IPS DF 4.7 (cell line): ENCODE data around the gene MRPL10.

Experiments used
- DNase-seq: peaks from one replicate; pipeline ENCODE4 v3.0.0-alpha.2; 2013; ENCODE audit warnings: low spot score; ENCODE audit errors: extremely low read depth

Gene MRPL10

DNA sequence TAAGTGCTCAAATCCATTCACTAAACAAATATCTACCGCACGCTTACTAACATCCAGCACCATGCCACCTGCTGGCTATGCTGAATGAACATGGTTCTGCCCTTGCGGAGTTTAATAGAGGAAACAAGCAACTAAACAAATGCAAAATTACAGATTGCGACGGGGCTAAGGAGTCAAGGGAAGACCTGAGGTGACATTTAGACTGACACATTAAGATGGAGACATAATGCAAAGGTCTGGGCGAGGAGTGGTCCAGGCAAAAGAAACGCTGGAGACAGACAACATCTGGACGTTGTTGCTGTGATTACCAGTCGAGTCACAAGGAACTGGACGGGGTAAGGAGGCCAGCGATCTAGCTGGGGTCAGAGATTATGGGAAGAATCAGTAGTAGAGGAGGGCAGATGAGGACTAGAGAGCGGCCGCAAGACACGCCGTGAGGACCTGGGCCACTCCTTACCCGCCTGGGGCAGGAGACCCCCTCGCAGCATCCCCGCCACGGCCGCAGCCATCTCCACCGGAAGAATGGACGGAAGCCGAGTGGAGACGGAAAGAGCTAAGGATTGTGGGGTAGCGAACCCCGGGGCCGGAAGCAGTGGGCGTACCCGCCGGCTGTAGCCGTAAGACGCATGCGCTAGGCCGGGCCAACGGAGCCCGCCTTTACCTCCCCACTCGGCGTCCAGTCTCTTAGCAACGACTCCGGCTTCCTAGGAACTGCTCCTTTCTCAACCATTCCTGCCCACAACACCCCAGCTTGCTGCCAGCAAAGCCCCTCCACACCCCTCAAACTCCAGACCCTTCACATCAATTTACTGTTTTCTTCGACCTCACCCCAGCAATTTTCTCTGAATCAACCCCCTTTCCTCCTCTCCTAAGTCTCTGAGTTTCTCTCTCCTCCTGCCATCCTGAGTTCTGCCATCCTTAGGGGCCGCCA lies at the start of gene MRPL10, which contains the start of gene LRRC46:
MRPL10 (minus strand) TSS at position 539 of the 931 bp plus-strand sequence; CDS start at position 509, 30 bp downstream.
LRRC46 (plus strand) TSS at position 668 of the 931 bp plus-strand sequence. CDS start 320 bp downstream, outside the sequence.
- peak; percentile 82 for DNase-seq

DNA sequence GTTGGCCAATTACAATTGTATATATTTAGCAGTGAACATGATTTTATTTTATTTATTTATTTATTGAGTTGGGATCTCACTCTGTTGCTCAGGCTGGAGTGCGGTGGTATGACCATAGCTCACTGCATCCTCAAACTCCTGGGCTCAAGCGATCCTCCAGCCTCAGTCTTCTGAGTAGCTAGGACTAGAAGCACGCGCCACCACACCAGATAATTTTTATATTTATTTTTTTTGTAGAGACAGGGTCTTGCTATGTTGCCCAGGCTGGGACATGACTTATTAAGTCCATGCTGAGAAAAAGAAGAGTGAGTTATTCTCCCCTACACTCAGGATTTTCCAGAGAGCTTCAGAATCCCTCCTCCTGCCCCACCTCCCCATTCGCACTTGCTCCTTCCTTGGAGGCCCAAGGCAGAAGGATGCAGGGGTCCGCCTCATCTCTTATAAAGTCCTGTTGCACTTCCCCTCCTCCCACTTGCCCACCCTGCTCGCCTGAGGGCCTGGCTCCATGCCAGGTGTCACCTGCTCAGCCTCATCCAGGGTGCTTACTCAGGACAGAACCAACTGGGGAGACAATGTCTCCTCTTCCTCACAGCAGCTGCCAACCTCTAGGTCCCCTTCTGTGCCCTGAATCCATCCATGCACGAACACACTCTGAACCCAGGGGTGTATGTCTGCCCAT lies 48.6 kb upstream of the MRPL10 start:
- DNase-seq: no peak

DNA sequence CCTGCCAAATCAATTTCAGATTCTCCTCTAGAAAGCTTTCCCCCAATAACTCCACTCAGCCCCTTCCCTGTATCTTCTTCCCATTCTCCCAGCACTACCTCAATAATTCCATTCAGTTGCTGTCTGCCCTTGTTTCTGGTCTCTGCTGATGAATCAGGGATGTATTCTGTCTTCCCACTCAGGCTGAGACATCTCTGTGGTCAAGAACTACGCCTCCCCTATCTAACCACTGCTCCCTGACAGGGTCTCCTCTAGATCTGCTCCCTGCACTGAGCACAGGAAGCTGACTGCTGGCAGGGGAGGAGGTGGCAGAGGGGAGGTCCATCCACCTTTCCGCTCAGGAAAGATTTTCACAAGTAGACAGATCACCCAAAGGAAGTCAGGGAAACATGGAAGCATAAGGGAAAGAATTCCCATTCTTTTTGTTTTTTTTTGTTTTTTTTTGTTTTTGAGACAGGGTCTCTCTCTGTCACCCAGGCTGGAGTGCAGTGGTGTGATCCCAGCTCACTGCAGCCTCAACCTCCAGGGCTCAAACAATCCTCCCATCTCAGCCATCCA lies 47.8 kb upstream of the MRPL10 start:
- no peak for DNase-seq

DNA sequence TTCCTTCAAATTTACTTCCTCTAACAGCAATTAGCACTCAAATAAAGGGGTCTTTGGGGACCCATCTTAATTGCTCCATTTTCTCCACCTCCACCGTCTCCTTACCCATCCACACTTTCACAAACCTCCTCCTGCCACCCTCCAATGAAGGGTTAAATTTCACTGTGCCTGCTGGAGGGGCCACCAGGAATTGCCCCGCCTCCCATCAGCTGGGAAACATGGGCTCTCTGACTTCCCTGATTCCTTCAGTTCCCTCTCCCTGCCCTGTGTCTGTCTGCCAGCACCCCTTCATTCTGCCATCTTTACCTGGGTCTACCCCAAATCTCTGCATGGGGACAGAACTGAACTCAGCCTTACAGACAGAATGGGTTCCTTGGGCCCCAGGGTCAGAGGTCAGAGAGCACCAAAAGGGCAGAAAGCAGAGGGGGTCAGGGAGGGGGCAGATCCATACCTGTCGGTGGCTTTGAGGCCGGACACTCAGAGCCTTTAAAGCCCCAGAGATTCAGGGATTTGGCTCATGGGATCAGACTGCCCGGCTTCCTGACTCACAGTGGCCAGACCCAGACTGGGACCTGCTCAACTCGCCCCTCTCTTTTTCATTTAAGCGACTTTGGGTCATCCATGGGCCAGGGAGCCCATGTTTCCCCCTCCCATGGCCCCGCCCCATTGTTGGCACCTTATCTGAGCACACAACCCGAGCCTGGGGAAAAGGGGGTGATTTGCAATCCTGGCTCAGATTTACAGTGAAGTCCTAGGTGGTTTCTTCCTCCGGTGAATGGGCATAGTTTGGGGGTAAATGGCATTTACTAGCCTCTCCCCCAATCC lies 47.1 kb upstream of the MRPL10 start:
- DNase-seq: no peak

DNA sequence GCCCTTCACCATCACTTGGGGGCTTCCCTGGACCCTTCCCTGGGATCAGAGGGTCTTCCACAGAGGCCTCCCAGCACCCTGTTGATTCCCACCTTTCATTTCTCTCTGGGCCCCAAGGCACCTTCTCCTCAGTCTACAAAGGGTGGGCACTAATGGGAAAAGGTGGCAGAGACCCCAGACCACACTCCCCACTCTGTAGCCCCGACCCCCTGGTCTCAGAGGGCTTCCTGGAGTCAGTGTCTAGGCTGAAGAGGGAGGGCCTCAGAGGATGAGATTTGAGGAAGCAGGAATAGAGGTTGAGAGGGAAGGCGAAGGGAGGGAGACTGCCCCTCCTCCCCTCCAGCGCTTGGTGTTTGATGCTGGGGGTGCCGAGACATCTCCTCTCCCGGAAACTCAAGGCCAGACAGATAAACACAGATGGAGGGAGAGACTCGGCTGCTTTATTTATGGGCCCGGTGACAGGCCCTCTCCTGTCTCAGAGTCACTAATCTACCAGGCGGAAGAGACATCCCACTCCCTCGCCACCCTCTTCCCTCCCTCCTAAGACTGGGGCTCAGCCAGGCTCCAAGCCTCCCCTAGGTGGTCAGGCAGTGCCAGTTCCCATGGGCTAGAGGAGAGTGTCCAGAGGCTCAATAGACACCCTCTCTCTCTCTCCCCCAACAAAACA lies 46.2 kb upstream of the MRPL10 start:
- DNase-seq: no peak

DNA sequence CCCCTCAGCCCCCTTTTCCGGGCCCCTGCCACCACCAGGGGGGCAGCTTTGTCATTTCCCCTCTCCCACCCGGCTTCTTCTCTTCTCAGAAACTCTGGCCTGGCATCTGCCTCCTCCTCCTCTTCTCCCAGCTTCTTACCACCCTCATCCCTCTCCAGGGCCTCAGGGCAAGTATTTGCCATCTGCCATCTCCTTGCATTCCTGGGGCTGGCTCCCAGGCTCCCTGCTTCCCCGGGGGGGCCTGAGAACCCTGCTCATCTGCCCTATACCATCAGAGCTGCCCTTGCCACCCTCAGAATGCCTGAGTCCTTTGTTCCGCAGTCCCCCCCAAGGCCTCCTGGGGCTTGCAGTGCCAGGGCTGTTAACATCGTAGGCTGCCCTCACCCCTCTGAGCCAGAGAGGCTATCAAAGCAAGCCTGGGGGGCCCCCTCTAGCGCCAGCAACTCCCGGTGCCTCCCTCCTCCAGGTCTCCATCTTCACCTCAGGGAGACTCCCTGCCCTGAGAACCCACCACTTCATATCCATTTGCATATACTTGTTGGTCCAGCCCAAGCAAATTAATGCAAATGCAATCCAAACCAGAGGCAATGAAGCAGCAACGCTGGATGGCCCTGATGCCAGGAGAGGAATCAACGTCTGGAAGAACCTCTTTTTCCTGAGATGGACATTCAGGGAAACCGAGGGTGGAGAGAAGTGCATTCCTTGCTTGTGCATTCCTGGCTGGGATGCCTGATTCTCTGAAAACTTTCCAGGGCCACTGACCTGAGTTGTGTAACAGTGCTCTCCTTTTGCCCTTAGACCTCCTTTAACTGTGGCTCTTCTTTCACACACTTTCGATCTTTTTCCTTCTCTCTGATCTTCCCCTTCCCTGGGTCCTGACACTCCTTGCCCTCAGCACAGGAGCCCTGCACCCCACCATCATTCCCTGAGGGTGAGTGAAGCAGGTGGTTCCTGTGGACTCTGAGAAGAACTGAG lies 44.0 kb upstream of the MRPL10 start:
- no peak for DNase-seq

DNA sequence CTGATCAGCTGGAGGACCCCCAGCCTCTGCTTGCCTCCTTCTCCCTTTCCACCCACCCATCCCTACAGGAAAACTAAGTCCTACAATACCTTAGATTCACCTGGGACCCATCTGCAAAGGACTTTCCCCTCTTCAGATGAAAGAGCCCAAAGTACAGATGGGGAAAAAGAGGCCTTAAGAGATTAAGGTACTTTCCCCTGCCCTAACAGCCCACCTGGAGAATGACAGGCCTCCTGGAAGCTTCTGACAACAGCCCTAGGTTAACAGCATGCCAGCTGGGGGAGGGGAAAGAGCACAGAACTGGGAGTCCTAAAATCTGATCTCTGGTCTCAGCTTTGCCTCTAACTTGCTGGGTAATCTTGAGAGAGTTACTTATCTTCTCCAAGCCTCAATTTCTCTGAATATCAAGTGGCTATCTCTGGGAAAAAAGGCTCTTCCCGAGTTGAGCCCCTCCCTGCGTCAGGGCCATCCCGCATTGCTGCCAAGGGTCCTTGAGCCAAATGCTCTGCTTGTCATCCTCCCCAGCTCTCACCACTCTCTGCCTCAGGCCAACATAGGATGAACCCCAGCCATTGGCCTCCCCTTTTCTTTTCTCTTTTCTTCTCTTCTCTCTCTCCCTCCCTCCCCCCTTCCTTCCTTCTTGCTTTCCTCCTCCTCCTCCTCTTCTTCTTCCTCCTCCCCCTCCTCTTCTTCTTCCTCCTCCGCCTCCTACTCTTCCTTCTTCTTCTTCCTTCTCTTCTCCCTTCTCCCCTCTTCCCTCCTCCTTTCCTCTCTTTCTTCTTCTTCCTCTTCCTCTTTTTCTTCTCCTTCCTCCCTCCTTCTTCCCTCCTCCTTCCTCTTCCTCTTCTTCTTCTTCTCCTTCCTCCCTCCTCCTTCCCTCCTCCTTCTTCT lies 42.1 kb upstream of the MRPL10 start:
- DNase-seq: no peak

DNA sequence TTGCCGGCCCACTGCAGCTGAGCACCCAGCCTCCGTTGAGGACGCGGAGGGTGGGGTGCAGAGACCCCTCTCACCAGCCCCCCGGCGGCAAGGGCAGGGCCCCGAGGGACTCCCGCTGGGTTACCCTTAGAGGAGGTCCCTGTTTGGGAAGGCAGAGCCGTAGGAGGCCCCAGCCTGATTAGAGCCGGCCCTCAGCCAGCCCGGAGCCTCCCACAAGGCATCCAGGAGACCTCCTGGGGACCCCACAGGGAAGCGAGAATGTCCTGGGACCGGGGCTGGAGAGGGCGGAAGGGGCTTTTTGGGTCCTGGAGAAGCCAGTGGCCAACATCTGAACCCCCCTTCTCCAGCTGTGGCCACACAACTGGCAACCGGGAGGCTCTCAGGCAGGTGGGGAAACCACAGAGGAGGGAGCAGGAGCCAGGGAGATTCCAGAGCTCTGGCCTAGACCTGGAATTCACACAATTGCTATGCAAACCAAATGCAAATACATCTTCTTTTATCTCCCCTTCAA lies 41.4 kb upstream of the MRPL10 start:
- no peak for DNase-seq

DNA sequence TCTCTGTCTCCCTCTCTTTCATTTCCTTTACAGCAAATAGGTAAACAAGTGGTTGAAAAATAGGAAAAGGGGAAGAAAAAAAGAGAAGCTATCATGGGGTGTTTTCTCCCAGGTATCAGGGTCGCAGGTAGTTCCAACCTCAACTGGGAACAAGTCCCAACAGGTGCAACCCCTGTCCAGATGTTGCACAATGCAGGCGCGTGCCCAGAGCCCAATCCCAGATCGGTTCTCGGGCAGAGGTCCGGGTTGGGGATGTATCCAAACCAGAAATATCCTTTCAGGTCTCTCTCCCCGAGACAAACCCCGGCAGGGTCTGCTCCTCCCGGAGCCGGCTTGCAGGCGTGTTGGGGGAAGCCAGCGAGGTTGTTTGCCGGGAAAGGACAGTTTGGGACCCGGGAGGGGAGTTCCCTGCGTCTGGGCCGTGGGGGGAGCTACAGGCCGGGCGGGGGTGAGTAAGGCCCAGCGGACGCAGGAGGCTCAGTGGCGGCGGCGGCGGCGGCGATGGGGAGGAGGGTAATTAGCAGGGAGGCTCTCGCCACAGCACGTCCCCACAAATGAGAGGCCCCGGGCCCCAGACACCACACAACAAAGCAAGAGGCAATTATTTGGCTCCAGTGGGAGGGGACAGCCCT lies 40.8 kb upstream of the MRPL10 start:
- no peak for DNase-seq

DNA sequence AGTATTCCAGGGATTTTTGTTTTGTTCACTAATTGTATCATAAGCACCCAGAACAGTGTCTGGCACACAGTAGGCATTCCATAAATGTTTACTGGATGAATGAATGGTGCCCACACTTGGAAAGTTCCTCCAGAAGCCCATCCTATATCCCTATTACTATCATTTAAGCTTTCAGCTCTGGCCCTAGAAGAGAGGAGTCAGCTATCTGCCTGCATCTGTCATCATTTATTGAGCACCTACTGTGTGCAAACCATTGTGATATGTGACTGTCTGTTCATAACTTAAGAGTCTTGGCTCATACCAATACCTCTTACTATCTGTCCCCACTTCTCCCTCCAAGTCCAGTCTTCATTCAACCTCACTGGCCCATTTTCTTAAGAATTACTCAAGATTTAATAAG lies 39.7 kb upstream of the MRPL10 start:
- DNase-seq: no peak

DNA sequence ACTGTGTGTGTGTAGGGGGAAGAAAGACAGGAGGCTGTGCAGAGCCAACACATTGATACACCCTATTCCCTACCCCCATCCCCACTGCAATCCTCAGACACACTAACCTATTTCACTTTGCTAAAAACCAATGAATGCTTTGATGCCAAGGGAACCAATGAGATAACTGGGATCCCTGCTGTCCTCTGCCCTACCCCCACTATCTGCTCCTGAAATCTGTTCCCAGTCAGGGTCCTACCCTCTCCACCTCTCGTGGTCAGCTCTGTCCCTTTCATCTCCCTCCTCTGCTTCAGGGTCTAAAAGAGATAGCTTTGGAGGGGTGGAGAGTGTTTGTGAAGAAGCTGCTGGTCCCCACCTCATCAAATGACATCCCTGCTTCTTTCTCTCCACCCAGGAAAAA lies 38.7 kb upstream of the MRPL10 start:
- DNase-seq: no peak

DNA sequence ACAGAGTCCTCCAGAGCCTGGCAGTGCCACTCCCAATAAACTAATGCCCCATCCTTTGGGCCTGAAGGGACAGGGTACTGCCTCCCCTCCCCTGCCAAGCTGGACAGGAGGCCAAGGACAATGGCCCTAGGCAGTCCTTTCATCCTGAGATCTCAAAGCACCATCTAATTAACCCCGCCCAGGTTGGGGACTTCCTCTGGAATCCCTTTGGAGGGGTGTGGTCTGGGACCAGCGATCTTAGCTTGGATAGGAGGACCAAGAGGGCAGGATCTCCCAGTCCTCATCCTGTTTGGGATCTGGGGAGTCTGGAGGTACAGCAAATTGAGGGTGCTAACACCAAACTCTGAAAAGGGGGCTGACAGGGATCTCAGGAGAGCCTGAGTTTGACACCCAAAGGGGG lies 37.8 kb upstream of the MRPL10 start:
- DNase-seq: no peak

DNA sequence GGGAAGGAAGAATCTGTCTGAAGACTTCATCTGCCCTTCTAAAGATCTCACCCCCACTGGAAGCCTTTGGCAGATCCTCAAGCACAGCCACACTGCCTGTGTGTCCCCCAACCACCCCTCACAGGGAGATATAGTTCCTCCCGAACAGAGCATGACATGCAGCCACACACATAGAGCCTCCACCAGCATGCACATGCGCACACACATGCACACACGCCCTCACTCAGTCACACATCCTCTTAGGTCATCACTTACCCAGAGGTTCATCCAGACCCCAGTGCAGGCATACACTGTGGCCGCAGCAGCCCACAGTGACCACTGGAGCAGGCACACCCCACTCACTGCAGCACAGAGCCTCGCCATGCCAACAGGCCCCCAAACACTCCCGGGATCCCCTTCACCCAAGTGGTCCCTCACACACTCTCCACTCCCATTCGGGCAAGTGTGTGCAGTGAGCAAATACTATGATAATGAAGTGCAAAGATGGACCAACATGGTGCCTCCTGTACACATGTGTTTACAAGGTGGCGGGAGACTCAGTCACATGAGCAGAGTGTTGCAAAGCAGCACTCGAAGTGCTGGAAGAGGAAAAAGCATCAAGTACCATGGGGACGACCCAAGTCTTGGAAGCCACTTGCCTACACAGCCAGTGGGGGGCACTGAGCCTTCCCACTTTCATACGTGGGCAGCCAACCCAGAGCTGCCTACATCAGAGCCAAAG lies 36.6 kb upstream of the MRPL10 start:
- no peak for DNase-seq

DNA sequence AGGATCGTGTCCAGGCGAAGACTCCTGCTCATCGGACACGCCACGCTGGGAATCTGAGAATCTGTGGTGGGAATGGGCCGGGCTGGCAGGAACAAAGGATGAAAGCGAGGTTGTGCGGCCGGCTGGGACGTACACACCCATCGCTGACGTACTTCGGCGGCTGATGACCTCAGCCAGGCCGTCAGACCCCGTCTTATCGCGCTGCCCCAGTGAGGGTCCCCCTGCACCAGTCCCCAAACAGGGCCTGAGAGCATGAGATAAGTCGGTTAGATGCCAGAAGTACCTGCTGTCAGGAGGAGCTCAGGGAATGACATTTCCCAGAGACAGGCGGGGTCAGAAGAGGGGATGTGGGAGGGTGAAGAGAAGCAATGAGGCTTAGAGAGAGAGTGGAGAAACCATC lies 35.6 kb upstream of the MRPL10 start:
- no peak for DNase-seq

DNA sequence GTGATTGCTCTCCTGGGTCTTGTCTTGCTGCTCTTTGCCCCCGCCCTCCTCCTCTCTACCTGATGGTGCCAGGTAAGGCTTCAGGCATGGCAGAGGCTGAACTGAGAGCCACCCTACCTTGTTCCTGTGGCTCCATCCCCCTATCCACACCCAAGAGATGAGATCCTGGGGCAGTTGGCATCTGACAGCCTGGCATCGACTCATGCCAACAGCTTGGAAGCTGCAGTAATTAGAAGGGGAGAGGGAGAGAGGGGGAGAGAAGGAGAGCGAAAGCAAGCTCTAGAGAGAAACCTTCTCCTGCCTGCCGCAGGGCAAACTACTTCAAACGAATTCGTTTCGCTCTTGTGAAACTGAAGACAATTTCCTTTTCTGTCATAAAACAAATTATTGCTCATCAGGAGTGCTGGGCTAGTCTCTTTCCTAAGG lies 33.5 kb upstream of the MRPL10 start:
- DNase-seq: no peak

DNA sequence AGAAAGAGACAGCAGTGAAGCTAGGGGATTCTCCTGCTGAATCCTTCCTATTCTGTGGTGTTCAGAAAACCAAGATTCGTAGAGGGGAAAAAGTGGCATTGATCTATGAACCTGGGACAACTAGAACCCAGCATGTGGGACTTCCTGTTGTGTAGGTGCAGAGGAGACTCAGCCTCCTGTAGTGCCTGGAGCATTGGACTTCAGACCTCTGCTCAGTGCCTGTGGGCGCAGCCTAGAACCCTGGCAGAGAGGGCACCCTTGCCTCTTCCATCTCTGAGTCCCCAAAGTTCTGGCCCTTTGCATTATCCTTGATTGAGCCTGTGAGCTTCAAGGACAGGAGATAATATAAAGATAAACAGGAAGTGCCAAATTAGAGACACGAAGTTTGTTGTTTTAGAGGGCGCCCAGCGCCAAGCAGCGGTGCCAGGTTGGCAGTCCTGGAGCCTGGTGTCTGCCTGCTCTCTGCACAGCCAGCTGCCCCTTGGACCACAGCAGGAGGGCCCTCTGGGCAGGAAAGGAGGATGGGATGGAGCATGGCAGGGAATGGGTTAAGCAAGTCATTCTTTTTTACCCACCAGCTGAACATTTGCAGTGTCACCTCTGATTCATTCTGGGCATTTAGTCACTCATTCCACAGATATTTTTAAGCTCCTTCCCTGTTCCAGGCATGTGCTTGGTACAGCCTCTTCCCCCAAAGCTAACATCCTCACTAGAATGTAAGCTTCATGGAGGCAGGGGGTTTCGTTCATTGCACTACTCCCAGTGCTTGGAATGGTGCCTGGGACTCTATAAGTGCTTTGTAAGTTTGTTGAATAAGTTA lies 31.5 kb upstream of the MRPL10 start:
- DNase-seq: no peak
